Stimulated activated CD4-positive, alpha-beta T cell treated with anti-CD3 and anti-CD28 coated beads, TNF-alpha, amount 100 ng/mL, for 4 hours (primary cell): ENCODE data around the gene KRTAP16-1.
A peak's percentile ranks its signal among the peaks of the same experiment; 100 is the strongest.

Experiments used
- DNase-seq, 3 experiments: peaks; one replicate each; pipeline ENCODE4 v3.0.0-alpha.2; 2020; ENCODE audit warnings: low read depth in 3 of 3

The KRTAP16-1 gene

GRCh38 chr17:41329279-41329948 lies 20.3 kb upstream of the KRTAP16-1 start:
- no peak for DNase-seq

GRCh38 chr17:41328207-41328606 lies 19.1 kb upstream of the KRTAP16-1 start:
- no peak for DNase-seq

GRCh38 chr17:41327411-41328120 lies 18.5 kb upstream of the KRTAP16-1 start:
- no peak for DNase-seq

- DNase-seq, result no peak
Observed at GRCh38 chr17:41326173-41327145, 17.4 kb upstream of the KRTAP16-1 start.

- no peak for DNase-seq
Observed at GRCh38 chr17:41325611-41326010, 16.5 kb upstream of the KRTAP16-1 start.

GRCh38 chr17:41325126-41325525 lies 16.0 kb upstream of the KRTAP16-1 start:
- no peak for DNase-seq

- no peak for DNase-seq
Observed at GRCh38 chr17:41324180-41325075, 15.3 kb upstream of the KRTAP16-1 start.

- DNase-seq, result no peak
Observed at GRCh38 chr17:41322903-41323895, 14.1 kb upstream of the KRTAP16-1 start.

- DNase-seq, result no peak
Observed at GRCh38 chr17:41322094-41322902, 13.2 kb upstream of the KRTAP16-1 start.

- no peak for DNase-seq
Observed at GRCh38 chr17:41318231-41318630, 9.1 kb upstream of the KRTAP16-1 start.

GRCh38 chr17:41315814-41316445 lies 6.8 kb upstream of the KRTAP16-1 start:
- no peak for DNase-seq

GRCh38 chr17:41315204-41315794 lies 6.2 kb upstream of the KRTAP16-1 start, which contains the start of gene KRTAP17-1:
TSS of gene KRTAP17-1 (minus strand) at chr17:41315710. CDS start at chr17:41315650, 60 bp downstream.
- no peak for DNase-seq

- DNase-seq, result no peak
Observed at GRCh38 chr17:41311111-41311510, 2.0 kb upstream of the KRTAP16-1 start.

- peak; percentile 25 to 50 (median 26) for DNase-seq
Observed at GRCh38 chr17:41308251-41308917, 725 bp downstream of the KRTAP16-1 start.

- DNase-seq, result no peak
Observed at GRCh38 chr17:41307647-41308046, 1.5 kb downstream of the KRTAP16-1 start.

- no peak for DNase-seq
Observed at GRCh38 chr17:41304091-41304490, 5.0 kb downstream of the KRTAP16-1 start.

GRCh38 chr17:41302981-41303380 lies 6.1 kb downstream of the KRTAP16-1 start:
- no peak for DNase-seq
